Measurements from ENCODE around the gene ARHGAP23.
"Not testable (repeated sequence)": the region's sequence is repeated elsewhere in the genome, so short reads cannot be mapped to it uniquely, and the experiment has no call there.

DNA sequence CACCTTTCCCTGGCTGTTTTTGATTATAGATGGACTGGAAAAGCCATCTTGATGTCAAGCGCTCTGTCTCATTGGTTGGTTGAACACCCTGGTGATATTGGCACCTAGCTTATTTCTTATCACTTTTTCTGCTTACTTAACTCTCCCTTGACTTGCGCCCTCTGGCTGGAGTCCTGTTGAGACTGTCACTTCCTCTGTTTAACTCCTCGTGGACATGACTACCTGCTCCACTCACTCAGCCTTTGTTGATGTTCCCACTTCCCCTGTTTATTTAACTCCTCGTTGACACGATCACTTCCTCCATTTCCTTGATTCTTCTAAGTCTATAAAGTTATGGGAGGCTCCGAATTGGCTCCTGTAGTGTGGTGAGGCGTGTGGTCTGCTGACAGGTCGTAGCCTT lies 43.0 kb downstream of the ARHGAP23 start:
- not testable (repeated sequence) for TF ChIP-seq EZH2 (IDR thresholded peaks at IDR 0.05; ENCODE audit: borderline replicate concordance, insufficient read depth, low read length, poor library complexity, severe bottlenecking)
- TF ChIP-seq, protein P1, sequence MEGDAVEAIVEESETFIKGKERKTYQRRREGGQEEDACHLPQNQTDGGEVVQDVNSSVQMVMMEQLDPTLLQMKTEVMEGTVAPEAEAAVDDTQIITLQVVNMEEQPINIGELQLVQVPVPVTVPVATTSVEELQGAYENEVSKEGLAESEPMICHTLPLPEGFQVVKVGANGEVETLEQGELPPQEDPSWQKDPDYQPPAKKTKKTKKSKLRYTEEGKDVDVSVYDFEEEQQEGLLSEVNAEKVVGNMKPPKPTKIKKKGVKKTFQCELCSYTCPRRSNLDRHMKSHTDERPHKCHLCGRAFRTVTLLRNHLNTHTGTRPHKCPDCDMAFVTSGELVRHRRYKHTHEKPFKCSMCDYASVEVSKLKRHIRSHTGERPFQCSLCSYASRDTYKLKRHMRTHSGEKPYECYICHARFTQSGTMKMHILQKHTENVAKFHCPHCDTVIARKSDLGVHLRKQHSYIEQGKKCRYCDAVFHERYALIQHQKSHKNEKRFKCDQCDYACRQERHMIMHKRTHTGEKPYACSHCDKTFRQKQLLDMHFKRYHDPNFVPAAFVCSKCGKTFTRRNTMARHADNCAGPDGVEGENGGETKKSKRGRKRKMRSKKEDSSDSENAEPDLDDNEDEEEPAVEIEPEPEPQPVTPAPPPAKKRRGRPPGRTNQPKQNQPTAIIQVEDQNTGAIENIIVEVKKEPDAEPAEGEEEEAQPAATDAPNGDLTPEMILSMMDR (IDR thresholded peaks at IDR 0.05; ENCODE audit: poor library complexity, severe bottlenecking) = not testable (repeated sequence)

All from neural cell (in vitro differentiated cells).